ENCODE measurements around the gene ITGA5.

ITGA5 gene

DNA sequence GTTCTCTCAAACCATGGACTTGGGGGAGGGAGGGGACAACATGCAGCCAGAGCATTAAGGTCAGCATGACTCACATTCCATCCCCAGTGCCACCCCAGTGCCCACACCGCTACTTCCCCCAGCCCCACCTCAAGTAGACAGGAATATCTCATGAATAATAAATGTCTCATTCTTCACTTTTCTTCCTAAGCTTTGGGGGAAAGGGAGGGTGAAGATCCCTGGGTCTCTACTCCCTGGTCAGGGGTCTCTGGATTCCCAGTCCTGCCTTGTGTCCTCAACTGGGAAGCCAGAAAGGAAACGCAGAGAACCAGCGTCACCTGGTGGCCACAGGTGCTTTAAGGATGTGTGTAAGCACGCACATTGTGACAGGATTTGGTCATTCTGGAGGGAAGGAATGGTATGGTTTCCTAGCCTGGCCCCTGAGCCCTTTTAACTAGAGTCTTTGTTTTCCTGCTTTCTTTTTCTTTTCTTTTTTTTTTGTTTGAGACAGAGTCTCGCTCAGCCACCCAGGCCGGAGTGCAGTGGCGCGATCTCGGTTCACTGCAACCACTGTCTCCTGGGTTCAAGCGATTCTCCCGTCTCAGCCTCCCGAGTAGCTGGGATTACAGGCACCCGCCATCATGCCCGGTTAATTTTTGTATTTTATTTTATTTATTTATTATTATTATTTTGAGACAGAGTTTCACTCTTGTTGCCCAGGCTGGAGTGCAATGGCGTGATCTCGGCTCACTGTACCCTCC is 58.2 kb downstream of the ITGA5 start:
- POLR2A ChIA-PET (ENCODE audit: low non-redundant PET) = no interaction called here
- DNase-seq (ENCODE audit: low spot score) = peak; percentile 46
- TF ChIP-seq, protein P1, sequence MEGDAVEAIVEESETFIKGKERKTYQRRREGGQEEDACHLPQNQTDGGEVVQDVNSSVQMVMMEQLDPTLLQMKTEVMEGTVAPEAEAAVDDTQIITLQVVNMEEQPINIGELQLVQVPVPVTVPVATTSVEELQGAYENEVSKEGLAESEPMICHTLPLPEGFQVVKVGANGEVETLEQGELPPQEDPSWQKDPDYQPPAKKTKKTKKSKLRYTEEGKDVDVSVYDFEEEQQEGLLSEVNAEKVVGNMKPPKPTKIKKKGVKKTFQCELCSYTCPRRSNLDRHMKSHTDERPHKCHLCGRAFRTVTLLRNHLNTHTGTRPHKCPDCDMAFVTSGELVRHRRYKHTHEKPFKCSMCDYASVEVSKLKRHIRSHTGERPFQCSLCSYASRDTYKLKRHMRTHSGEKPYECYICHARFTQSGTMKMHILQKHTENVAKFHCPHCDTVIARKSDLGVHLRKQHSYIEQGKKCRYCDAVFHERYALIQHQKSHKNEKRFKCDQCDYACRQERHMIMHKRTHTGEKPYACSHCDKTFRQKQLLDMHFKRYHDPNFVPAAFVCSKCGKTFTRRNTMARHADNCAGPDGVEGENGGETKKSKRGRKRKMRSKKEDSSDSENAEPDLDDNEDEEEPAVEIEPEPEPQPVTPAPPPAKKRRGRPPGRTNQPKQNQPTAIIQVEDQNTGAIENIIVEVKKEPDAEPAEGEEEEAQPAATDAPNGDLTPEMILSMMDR (conservative IDR thresholded peaks at IDR 0.05; ENCODE audit: low read depth) = peak; percentile 88
- peak overlapping the region; percentile 74 for H3K27ac ChIP-seq
- CTCF ChIA-PET = interaction anchor here (0.6 to 1.3 kb wide), 6 partner anchors 21 to 329 kb away, joined by 3 to 4 read pairs (median 4); no protein-coding TSS in a partner anchor

DNA sequence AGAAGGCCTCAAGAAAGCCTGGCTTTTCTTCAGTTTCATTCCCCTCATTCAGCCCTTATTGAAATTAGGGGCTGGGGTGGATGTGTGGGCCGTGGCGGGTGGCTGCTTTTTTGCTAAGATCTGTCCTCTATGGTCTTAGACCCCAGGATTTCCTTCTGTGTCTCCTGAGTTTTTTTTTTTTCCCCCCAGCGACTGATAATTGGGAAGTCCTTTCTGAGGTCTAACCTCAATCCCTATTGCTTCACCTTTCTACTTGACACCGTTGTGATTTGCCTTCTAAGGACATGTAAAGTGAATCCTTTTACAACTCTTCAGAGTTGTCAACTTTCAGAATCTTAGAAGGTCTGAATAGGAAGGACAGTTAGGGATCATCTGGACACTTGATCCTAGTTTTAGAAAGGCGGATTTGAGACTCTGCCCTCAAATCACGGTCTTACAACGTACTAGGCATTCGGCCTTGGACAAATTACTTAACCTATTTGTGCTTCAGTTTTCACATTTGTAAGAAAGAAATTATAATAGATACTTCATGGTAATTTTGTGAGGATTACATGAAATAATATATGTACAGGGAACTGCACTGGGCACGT is 59.2 kb downstream of the ITGA5 start:
- peak overlapping the region; percentile 95 for H3K27ac ChIP-seq
- CTCF ChIA-PET = interaction anchor here (0.7 to 1.5 kb wide), 2 partner anchors 8 to 51 kb away, joined by 3 read pairs; no protein-coding TSS in a partner anchor
- DNase-seq (ENCODE audit: low spot score) = no peak
- POLR2A ChIA-PET (ENCODE audit: low non-redundant PET) = interaction anchor here (0.8 to 1.2 kb wide), 2 partner anchors 16 to 35 kb away, joined by 3 to 7 read pairs; partner anchors contain the start of gene COPZ1
- TF ChIP-seq, protein P1 (conservative IDR thresholded peaks at IDR 0.05; ENCODE audit: low read depth) = no peak

GRCh38 chr12:54358945-54359761 is 59.9 kb downstream of the ITGA5 start:
- DNase-seq (ENCODE audit: low spot score) = peak; percentile 99
- TF ChIP-seq, protein P1 (conservative IDR thresholded peaks at IDR 0.05; ENCODE audit: low read depth) = no peak
- H3K27ac ChIP-seq = peak overlapping the region; percentile 95
- ChIA-PET CTCF (interaction anchor here (0.5 to 1.5 kb wide), 3 partner anchors 9 to 139 kb away, joined by 3 to 4 read pairs (median 4); no protein-coding TSS in a partner anchor), POLR2A (ENCODE audit: low non-redundant PET) (interaction anchor here (0.6 to 1.2 kb wide), 4 partner anchors 15 to 870 kb away, joined by 3 to 8 read pairs (median 6); partner anchors contain the start of genes CBX5, COPZ1 and HNRNPA1)

GRCh38 chr12:54358191-54358944 is 60.7 kb downstream of the ITGA5 start:
- POLR2A ChIA-PET (ENCODE audit: low non-redundant PET) = interaction anchor here (1.0 to 1.2 kb wide), 2 partner anchors 33 to 78 kb away, joined by 5 to 7 read pairs; partner anchors contain the start of genes CBX5, COPZ1 and HNRNPA1
- CTCF ChIA-PET = interaction anchor here (0.5 to 1.1 kb wide), 3 partner anchors 107 to 144 kb away, joined by 4 to 5 read pairs (median 4); no protein-coding TSS in a partner anchor
- H3K27ac ChIP-seq = peak overlapping the region; percentile 95

GRCh38 chr12:54357506-54358190 is 61.4 kb downstream of the ITGA5 start:
- ChIA-PET CTCF (interaction anchor here (0.6 to 1.1 kb wide), 3 partner anchors 20 to 360 kb away, joined by 3 to 5 read pairs (median 4); no protein-coding TSS in a partner anchor), POLR2A (ENCODE audit: low non-redundant PET) (no interaction called here)
- DNase-seq (ENCODE audit: low spot score) = no peak

More at GRCh38 chr12:54358191-54358944, 60.7 kb downstream of the ITGA5 start:
- no peak for DNase-seq (ENCODE audit: low spot score)
- TF ChIP-seq, protein P1 (conservative IDR thresholded peaks at IDR 0.05; ENCODE audit: low read depth) = no peak

More at GRCh38 chr12:54357506-54358190, 61.4 kb downstream of the ITGA5 start:
- TF ChIP-seq, protein P1 (conservative IDR thresholded peaks at IDR 0.05; ENCODE audit: low read depth) = no peak
- H3K27ac ChIP-seq = peak overlapping the region; percentile 95

Data from RWPE1 (cell line).